ENCODE measurements around the gene UGGT1.

The UGGT1 gene

DNA sequence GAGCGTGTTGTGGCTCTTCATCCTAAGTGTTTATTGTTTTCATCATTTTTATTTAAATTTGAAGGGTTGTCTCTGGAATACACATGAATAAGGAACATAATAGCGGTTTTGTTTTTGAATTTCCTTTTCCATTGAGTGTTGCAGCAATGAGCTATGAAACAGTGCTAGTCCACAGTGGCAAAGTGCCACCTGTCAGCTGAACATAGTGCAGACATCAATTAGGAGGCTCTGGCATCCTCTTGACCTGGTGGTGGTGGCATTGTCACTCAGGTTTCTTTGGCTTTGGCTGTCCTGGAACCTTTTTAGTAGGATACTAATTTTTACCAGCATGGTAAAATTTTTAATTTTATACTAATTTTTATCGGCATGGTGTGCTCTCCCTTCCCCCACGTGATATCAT, 63.2 kb downstream of the UGGT1 start:
- Mint-ChIP-seq H3K4me3 (no peak overlapping the region), H3K36me3 (peaks cover 15% of the 10 kb centered on the region), H3K4me1 (ENCODE audit: low read depth) (peaks cover 1% of the 10 kb centered on the region), H3K27ac (no peak overlapping the region), H3K9me3 (ENCODE audit: low read depth) (no peaks in the 10 kb centered on the region), H3K27me3 (no peaks in the 10 kb centered on the region)

DNA sequence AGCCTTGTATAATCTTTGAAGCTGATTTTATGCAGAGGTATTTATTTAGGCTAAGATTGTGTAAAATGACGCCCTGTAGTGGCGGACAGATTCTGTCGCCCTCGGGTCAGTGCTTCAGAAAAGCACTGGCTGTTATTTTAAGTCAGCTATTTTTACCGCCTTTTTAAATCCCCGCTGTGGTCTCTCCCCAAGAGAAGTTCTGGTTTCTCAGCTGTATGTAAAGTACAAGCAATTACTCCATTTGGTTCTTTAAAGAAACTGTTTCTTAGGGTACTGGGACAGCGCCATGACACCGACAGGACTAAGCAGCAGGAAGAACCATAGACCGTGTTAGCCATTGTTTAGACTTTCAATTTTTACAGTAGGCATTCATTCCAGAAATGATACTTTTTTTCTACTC, 65.0 kb downstream of the UGGT1 start:
- Mint-ChIP-seq H3K27ac (no peak overlapping the region), H3K4me1 (ENCODE audit: low read depth) (peaks cover 1% of the 10 kb centered on the region), H3K9me3 (ENCODE audit: low read depth) (no peaks in the 10 kb centered on the region), H3K36me3 (peaks cover 15% of the 10 kb centered on the region), H3K4me3 (no peak overlapping the region), H3K27me3 (no peaks in the 10 kb centered on the region)

DNA sequence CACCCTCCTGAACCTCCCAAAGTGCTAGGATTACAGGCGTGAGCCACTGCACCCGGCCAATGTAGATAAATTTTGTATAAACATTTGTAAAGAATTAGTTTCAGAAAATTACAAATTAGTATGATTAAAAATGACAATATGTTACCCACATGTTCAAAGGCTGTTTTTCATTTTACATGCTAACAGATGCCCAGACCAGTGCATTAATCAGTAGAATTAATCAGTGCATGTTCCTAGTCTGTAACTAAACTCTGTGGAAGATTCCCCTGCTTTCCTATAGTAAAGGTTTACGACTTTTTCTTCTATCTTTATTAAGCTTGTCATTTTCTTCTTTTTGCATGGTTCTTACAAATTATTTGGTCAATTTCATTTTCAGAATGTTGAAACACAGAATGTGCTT, 65.8 kb downstream of the UGGT1 start:
- Mint-ChIP-seq H3K36me3 (peaks cover 16% of the 10 kb centered on the region), H3K9me3 (ENCODE audit: low read depth) (no peaks in the 10 kb centered on the region), H3K4me3 (no peak overlapping the region), H3K27ac (no peak overlapping the region), H3K4me1 (ENCODE audit: low read depth) (peaks cover 1% of the 10 kb centered on the region), H3K27me3 (no peaks in the 10 kb centered on the region)

DNA sequence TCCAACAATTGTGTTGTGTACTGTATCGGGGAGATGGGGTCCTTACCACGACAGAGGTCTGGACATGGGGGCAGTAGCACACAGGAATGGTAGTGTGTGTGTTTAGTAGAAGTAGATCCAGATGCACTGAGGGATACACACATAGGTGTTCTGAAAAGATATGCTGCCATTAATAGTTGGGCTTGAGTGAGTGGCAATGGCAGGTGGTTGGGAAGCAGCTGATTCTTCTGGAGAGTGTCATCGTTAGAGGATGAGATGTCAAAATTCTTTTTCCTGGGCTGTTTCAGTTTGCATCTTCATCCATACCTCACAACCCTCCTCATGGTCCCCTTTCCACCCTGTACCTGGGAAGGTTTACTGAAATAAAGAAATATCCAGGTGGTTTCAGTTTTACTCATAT, 66.6 kb downstream of the UGGT1 start:
- H3K4me1 Mint-ChIP-seq (ENCODE audit: low read depth) = peaks cover 1% of the 10 kb centered on the region
- no peak overlapping the region for H3K27ac Mint-ChIP-seq
- no peaks in the 10 kb centered on the region for H3K27me3 Mint-ChIP-seq
- H3K9me3 Mint-ChIP-seq (ENCODE audit: low read depth) = no peaks in the 10 kb centered on the region
- H3K4me3 Mint-ChIP-seq = no peak overlapping the region
- peaks cover 17% of the 10 kb centered on the region for H3K36me3 Mint-ChIP-seq

DNA sequence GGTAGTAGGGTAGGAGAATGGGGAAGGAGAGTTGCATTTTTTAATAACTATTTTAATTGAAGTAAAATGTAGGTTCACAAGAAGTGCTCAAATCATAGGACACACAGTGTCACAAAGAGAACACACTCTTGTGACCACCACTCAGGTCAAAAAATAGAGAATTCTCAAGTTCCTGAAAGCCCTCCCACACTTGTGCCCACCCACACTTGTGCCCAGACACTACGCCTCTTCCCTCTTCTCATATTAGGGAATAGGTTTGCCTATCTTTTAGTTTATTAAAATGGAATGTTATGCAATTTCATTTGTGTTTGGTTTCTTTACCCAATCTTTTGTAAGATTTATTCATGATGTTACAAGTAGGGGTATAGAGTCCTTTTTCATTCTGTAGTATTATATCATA, 67.2 kb downstream of the UGGT1 start:
- H3K4me1 Mint-ChIP-seq (ENCODE audit: low read depth) = peaks cover 1% of the 10 kb centered on the region
- H3K27me3 Mint-ChIP-seq = no peaks in the 10 kb centered on the region
- H3K27ac Mint-ChIP-seq = no peak overlapping the region
- no peak overlapping the region for H3K4me3 Mint-ChIP-seq
- H3K36me3 Mint-ChIP-seq = peaks cover 17% of the 10 kb centered on the region
- no peaks in the 10 kb centered on the region for H3K9me3 Mint-ChIP-seq (ENCODE audit: low read depth)

DNA sequence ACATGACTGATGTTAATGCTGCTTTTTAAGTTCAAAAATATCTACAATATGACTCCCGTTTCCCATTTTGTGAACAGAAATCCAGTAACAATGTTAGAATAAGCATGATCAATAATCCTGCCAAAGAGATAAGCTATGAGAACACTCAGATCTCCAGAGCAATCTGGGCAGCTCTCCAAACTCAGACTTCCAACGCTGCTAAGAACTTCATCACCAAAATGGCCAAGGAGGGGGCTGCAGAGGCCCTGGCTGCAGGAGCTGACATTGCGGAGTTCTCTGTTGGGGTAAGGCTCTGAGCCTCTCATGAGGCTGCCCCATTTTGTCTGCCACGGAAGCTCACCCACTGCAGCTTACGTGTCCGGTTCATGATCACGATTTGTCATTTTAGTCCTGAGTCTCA, 68.4 kb downstream of the UGGT1 start:
- H3K9me3 Mint-ChIP-seq (ENCODE audit: low read depth) = no peaks in the 10 kb centered on the region
- H3K4me1 Mint-ChIP-seq (ENCODE audit: low read depth) = peaks cover 1% of the 10 kb centered on the region
- no peaks in the 10 kb centered on the region for H3K27me3 Mint-ChIP-seq
- peaks cover 16% of the 10 kb centered on the region for H3K36me3 Mint-ChIP-seq
- H3K27ac Mint-ChIP-seq = no peak overlapping the region
- H3K4me3 Mint-ChIP-seq = no peak overlapping the region

DNA sequence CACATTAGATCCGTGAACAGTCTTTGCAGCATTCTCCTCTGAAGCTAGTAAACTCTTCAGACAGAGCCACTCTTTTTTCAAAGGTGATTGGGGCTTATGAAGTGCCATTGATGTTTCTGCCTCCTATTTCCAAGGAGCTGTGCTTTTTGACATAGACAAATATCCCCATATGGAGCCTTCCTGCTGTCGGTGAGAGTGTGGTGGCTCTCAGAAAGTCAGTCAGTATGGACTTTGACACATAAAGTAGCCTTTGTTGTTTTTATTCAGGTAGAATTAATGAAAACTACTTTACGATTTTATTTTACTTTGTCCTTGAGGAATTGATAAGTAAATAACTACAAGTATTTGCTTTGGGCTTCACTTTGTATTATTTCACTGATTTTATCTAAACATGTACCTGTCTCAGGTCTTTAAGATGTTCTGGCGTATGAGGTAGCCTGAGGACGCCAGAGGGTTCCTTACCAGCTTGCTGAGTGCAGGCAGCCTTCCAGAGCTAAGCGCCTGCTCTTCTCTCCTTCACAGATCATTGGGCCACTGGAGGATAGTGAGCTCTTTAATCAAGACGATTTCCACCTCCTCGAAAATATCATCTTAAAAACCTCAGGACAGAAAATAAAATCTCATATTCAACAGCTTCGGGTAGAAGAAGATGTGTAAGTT, 69.7 kb downstream of the UGGT1 start:
- no peaks in the 10 kb centered on the region for H3K9me3 Mint-ChIP-seq (ENCODE audit: low read depth)
- H3K4me3 Mint-ChIP-seq = no peak overlapping the region
- H3K36me3 Mint-ChIP-seq = peaks cover 11% of the 10 kb centered on the region
- no peak overlapping the region for H3K27ac Mint-ChIP-seq
- no peaks in the 10 kb centered on the region for H3K27me3 Mint-ChIP-seq
- no peaks in the 10 kb centered on the region for H3K4me1 Mint-ChIP-seq (ENCODE audit: low read depth)

DNA sequence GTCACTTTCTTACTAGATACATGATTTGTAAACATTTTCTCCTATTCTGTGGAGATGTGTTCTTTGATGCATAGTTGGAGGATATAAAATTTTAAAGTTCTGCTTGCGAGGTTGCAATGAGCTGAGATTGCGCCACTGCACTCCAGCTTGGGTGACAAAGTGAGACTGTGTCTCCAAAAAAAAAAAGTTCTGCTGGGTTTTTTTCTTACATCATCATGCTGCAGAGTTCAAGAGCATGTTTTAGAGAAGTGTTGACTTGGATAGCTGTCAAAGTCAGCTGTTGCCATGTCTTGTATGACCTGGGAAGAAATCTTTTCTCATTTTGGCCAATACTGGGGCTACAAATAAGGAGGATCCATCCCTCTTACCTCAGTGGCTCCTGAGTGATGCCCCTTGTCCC, 71.3 kb downstream of the UGGT1 start:
- Mint-ChIP-seq H3K27me3 (no peaks in the 10 kb centered on the region), H3K36me3 (peaks cover 16% of the 10 kb centered on the region), H3K27ac (no peak overlapping the region), H3K9me3 (ENCODE audit: low read depth) (no peaks in the 10 kb centered on the region), H3K4me1 (ENCODE audit: low read depth) (peaks cover 6% of the 10 kb centered on the region), H3K4me3 (no peak overlapping the region)

DNA sequence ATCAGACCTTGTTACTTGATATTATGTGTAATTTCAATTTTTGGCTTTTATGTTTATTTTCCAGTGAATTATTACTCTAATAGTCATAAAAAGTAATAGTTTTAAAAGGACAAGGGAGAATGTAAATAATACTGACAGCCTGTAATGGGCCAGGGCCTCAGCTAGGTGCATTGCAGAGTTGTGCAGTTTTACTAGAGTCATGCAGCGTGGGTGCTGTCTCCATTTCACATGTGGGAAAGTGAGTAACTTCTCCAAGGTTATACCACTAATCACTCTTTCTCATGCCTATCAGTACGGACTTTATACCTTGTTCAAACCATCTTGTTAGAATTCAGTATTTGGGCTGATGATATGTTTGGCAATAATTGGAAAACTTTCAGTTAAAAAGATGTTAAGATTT, 73.3 kb downstream of the UGGT1 start:
- Mint-ChIP-seq H3K4me1 (ENCODE audit: low read depth) (peaks cover 21% of the 10 kb centered on the region), H3K27me3 (no peaks in the 10 kb centered on the region), H3K27ac (no peak overlapping the region), H3K36me3 (peaks cover 14% of the 10 kb centered on the region), H3K9me3 (ENCODE audit: low read depth) (no peaks in the 10 kb centered on the region), H3K4me3 (no peak overlapping the region)

DNA sequence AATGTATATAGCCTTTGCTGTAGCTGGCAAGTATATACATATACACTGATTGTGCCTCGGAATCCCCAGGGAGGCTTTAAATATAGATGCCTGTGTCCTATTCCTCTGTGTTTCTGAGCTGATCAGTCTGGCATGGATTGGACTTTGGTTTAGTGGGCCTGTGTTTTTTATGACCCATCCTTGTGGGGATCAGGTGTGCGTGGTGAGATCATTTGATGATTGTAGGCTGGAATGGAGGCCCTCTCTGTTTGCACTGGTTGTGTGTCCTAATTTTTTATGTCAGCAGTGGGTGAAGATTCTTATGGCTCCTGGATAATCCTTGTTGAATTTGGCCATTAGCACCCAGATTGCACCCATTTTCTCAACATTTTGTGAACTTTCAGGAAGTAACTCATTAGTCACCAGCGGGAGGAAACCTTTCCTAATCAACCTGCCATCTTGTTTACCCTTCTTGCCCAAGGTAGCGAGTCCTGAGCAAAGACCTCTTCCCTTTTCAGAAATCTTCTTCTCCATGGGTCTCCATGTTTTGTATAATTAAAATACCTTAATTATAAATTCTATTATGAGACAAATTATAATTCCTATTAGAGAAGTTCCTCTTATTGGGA, 75.8 kb downstream of the UGGT1 start:
- no peak overlapping the region for H3K27ac Mint-ChIP-seq
- no peak overlapping the region for H3K4me3 Mint-ChIP-seq
- peaks cover 12% of the 10 kb centered on the region for H3K36me3 Mint-ChIP-seq
- no peaks in the 10 kb centered on the region for H3K27me3 Mint-ChIP-seq
- H3K9me3 Mint-ChIP-seq (ENCODE audit: low read depth) = no peaks in the 10 kb centered on the region
- peaks cover 24% of the 10 kb centered on the region for H3K4me1 Mint-ChIP-seq (ENCODE audit: low read depth)

DNA sequence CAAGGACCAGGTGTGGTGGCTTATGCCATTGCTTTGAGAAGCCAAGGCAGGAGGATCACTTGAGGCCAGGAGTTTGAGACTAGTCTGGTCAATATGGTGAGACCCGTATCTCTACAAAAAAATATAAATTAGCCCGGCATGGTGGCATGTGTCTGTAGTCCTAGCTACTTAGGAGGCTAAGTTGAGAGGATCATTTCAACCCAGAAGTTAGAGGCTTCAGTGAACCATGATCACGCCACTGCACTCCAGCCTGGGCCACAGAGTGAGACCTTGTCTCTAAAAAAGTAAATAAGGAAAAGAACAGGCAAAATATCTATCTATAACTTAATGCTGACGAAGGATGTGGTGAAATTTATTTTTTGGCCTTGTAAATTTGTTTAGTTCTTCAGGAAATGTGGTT, 78.1 kb downstream of the UGGT1 start:
- Mint-ChIP-seq H3K4me3 (no peak overlapping the region), H3K27me3 (no peaks in the 10 kb centered on the region), H3K27ac (peak overlapping the region; percentile 50), H3K36me3 (peaks cover 15% of the 10 kb centered on the region), H3K4me1 (ENCODE audit: low read depth) (peaks cover 24% of the 10 kb centered on the region), H3K9me3 (ENCODE audit: low read depth) (no peaks in the 10 kb centered on the region)

DNA sequence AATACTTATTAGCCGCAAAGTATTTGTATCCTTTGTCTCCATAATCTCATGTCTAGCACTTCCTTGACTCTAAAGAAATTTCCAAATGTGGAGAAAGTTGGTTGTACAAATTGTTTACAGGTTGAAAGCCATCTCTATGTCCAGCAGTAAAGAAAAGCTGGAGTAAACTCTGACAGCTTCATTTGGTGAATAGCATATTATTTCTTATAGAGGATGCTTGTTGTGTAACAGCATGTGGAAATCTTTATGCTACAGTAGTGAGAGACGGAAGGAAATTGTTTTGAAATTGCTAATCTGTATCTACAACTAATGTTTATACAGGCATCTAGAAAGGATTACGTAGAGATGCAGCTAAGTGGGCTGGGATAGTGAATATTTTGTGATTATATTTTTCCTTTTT, 78.5 kb downstream of the UGGT1 start:
- H3K27ac Mint-ChIP-seq = peak overlapping the region; percentile 50
- no peak overlapping the region for H3K4me3 Mint-ChIP-seq
- H3K27me3 Mint-ChIP-seq = no peaks in the 10 kb centered on the region

DNA sequence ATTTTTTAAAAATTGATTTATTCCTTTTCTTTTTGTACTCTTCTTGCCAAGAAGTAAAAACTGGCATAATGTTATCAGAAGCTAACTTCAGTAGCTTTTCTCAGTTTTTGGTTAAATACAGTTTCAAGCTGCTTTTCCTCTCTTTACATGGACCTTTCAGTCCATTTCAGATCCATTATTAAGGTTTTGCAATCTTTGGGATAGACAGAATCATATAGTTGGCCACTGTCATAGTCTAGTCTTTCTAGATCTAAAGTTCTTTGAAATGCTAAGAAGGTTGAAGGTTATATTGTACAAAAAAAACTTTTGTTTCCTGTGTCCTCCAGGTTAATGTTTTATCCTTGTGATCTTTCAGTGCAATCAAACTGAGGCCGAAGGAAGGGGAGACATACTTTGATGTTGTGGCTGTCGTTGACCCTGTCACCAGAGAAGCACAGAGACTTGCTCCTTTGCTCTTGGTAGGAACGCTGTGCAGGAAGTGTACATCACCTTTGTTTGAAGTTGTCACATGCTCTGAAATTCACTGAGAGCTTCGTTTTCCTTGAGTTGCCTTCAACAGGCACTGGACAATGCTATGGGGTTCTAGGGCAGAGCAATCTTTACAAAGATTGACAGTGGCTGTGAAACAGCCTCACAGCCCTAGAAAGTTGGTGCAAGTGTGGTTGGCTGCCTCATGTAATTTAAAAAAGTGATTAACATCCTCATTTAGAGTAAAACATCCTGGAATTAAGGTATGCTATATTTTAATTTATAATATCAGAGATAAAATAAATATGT, 79.1 kb downstream of the UGGT1 start:
- H3K36me3 Mint-ChIP-seq = peaks cover 15% of the 10 kb centered on the region
- H3K9me3 Mint-ChIP-seq (ENCODE audit: low read depth) = no peaks in the 10 kb centered on the region
- H3K27ac Mint-ChIP-seq = no peak overlapping the region
- H3K4me3 Mint-ChIP-seq = no peak overlapping the region
- H3K27me3 Mint-ChIP-seq = no peaks in the 10 kb centered on the region
- peaks cover 24% of the 10 kb centered on the region for H3K4me1 Mint-ChIP-seq (ENCODE audit: low read depth)

More for the DNA sequence above, 78.5 kb downstream of the UGGT1 start:
- peaks cover 15% of the 10 kb centered on the region for H3K36me3 Mint-ChIP-seq
- no peaks in the 10 kb centered on the region for H3K9me3 Mint-ChIP-seq (ENCODE audit: low read depth)
- H3K4me1 Mint-ChIP-seq (ENCODE audit: low read depth) = peaks cover 24% of the 10 kb centered on the region

DNA sequence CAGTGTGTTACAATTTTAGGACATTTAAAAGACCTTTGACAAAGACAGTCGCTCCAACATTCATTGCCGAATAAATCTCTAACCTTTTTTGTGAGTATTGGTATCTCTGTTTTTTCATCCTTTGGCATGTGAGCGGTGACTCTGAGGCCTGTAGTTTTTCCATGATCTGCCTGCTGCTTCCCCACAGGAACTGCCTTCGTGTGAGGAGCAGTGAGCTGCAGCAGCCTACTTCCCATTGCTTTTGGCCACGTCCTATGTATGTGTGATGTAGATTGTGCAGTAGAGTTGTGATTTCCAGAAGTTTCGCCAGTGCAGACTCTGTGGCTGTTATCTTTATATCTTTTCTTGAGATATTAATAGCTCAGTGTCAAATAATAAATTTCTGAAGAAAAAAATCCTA, 79.8 kb downstream of the UGGT1 start:
- H3K27ac Mint-ChIP-seq = no peak overlapping the region
- H3K4me3 Mint-ChIP-seq = no peak overlapping the region
- no peaks in the 10 kb centered on the region for H3K9me3 Mint-ChIP-seq (ENCODE audit: low read depth)
- peaks cover 15% of the 10 kb centered on the region for H3K36me3 Mint-ChIP-seq
- no peaks in the 10 kb centered on the region for H3K27me3 Mint-ChIP-seq
- H3K4me1 Mint-ChIP-seq (ENCODE audit: low read depth) = peaks cover 24% of the 10 kb centered on the region

DNA sequence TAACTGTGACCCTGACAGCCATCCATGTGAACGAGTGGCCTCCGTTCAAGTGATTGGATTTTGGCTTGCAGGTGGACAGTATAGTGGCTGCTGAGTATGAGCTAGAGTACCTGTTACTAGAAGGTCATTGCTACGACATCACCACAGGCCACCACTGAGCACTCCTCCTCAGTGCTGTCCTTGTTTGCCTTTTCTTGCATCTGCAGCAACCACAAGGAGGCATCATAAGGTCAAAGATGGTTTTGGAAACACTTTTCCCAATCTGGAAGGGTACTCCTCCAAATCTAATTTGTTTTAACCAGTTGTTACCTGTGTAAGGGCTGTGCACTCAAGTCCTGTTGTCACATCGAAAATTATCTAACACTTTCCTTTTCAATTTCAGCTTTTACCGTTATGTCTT, 81.2 kb downstream of the UGGT1 start:
- Mint-ChIP-seq H3K27ac (no peak overlapping the region), H3K9me3 (ENCODE audit: low read depth) (no peaks in the 10 kb centered on the region), H3K36me3 (peaks cover 11% of the 10 kb centered on the region), H3K4me1 (ENCODE audit: low read depth) (peaks cover 19% of the 10 kb centered on the region), H3K27me3 (no peaks in the 10 kb centered on the region), H3K4me3 (no peak overlapping the region)
